ENCODE data around the gene LDLRAD4.

Gene LDLRAD4

GRCh38 chr18:13289481-13290205, 71.1 kb downstream of the LDLRAD4 start:
- DNase-seq = no peak

DNA sequence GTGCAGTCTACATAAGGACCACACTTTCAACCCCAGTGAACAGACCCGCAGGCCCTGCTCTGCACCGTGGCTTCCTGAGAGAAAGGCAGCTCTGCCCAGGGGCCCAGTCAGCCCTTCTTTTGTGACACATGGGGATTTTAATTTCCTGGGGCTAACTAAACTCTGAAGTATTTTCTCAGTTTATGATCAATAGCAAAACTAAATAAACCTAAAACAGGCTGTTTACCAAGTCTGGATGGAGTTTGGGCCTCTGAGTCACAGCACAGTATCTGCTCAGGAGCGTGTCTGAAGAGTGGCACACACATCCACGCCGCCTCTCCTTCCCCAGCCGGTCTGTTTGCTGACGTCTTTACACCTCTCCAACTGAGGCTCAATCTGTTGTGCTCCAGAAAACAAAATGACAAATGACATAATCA, 72.3 kb downstream of the LDLRAD4 start:
- no peak for DNase-seq

DNA sequence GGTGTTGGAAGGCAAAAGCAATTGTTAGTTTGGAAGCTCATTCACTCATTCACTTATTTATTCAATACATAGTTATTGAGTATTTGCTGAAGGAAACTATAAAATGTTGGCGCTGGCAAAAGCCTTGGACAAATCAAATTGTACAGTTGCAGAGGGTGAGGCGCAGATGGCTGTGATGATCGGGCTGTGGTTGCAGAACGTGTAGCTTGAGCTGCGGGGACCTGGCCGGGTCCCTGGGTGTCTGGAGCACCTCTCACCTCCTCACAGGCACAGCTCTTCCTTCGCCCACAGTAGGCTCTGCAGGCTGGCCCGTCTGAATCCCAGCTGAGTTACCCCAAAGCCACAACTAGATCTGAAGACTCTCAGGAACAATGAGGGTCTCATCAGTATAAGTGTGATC, 72.7 kb downstream of the LDLRAD4 start:
- no peak for DNase-seq

DNA sequence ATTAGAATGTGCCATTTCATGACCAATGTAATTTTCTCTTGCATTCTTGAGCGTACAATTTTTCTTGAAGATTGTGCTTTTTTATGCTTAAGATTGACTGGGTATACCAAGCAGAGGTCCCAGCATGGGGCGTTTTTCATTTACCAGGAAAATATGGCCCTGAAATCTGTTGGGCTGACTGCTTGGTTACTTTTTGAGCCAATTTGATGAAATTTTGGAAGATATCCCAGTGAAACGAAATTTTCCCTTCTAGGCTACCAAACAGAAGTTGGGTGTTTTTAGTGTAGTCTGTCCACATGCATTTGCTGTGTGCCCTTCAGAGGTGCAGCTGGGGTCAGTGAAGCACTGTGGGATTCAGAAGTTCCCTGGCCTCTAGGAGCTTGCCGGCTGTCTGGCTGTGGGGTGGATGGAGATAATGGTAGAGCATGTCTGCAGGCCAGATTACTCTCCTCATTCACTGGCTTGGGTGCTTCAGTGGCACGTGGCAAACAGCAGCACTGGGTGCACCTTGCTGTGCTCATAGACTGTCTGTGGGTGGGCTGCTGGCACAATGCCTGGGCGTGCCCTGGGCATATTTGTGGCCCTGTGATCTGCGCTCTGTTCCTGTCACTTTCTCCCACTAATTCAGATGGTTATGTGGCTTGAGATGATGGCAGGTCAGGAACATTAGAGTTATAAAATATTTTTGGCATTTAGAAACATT, 73.3 kb downstream of the LDLRAD4 start:
- DNase-seq = no peak

- no peak for DNase-seq
Measured at GRCh38 chr18:13292736-13293135, 74.2 kb downstream of the LDLRAD4 start.

GRCh38 chr18:13294309-13294708, 75.7 kb downstream of the LDLRAD4 start:
- no peak for DNase-seq

GRCh38 chr18:13295894-13296293, 77.3 kb downstream of the LDLRAD4 start:
- DNase-seq = no peak

- no peak for DNase-seq
Measured at GRCh38 chr18:13296867-13297574, 78.5 kb downstream of the LDLRAD4 start.

- DNase-seq = no peak
Measured at GRCh38 chr18:13298262-13298661, 79.7 kb downstream of the LDLRAD4 start.

DNA sequence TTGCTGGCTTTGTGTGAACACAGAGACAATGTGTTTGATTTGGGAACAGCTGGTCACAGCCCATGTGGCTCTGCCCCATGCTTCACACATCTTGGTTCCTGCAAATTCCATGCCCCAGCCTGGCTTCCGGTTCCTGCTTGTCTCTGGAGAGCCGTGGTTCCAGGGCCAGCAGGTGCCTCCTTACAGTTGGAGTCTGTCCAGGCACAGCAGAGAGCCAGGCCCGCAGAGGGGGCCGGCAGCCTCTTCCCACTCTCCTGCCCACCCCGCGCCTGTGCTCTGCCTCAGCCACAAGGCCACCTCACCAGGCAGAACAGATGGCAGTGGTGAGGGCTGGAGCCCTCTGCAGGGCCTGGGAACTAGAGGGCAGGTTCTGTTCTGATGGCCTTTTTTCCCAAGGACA, 81.5 kb downstream of the LDLRAD4 start:
- no peak for DNase-seq

- no peak for DNase-seq
Measured at GRCh38 chr18:13300796-13301195, 82.2 kb downstream of the LDLRAD4 start.

- peak in 1 of 2 donors; percentile 44 for DNase-seq
Measured at GRCh38 chr18:13302040-13302439, 83.5 kb downstream of the LDLRAD4 start.

GRCh38 chr18:13302457-13303225, 84.1 kb downstream of the LDLRAD4 start:
- DNase-seq = no peak

- DNase-seq = no peak
Measured at GRCh38 chr18:13303756-13304364, 85.3 kb downstream of the LDLRAD4 start.

- DNase-seq = no peak
Measured at GRCh38 chr18:13305301-13305700, 86.7 kb downstream of the LDLRAD4 start.

DNA sequence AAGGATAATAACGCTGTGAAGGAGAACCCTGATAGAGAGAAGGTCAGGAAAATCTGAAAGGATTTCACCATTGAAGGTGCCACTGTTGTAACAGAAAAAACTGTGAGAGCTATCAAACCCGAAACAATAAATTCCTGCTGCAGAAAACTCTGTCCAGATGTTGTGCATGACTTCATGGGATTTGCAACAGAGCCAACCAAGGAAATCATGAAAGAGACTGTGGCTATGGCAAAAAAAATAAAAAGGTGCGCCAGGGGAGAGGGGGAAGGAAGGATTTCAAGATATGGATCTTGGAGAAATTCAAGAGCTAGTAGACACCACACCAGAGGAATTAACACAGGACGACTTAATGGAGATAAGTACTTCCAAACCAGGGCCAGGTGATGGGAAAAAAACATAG, 88.0 kb downstream of the LDLRAD4 start:
- no peak for DNase-seq

DNA sequence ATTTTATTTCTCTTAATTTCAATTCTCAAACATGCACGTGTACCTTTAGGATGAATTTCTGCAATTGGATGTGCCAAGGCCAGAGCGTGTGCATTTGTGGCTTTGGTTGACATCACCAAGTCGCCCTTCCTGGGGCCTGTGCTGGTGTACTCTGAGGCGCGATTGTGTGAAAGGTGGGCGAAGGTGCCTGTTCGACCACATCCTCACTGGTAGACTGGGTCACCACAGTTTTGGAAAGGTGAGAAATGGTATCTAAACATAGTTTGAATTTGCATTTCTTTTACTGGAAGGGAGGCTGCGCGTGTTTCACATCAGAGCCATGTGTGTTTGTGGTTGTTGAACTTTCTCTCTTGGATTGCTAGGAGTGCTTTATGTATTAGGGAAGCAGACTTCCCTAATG, 89.8 kb downstream of the LDLRAD4 start:
- no peak for DNase-seq

DNA sequence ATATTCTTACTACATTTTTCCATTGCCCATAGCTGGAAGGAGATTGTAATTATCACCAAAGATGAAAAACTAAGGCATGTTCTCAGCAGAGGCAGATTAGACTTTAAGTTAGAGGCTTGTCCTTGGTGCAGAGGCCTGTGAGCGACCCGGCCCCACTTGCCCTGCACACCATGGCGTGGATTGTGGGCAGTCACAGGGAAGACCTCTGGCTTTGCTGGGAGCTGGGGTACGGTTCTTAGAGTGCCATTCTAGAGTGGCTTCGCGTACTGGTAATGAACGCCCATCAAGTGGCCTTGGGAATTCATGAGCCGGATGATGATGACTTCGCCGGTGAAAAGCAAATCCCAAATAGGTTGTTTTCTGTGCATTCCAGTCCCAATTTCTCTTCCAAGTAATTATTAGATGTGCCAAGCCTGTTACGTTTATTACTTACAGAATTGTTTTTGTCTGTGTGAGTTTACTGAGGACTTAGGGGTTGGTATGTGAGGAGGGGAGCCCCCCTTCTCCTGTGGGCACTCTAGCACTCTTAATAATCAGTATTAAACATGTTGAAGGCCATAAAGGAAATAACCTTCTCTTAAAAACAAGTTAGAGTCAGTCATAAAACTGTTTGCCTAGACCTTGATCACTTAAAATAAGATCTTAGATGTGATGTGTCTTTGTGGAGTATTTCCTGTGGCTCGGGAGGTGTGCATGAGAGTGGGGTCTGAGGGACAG, 90.6 kb downstream of the LDLRAD4 start:
- no peak for DNase-seq

- DNase-seq = no peak
Measured at GRCh38 chr18:13309748-13310670, 91.4 kb downstream of the LDLRAD4 start.

GRCh38 chr18:13311193-13311592, 92.6 kb downstream of the LDLRAD4 start:
- no peak for DNase-seq

GRCh38 chr18:13312515-13312914, 94.0 kb downstream of the LDLRAD4 start:
- DNase-seq = no peak

All from hippocampal formation (tissue), 2 donors.